Mammary epithelial cell (primary cell): ENCODE measurements around the gene NDFIP1.

Source experiments
- EZH2 ChIP-seq: IDR thresholded peaks from 2 replicates; pipeline ENCODE4 v1.6.1; 2012; ENCODE audit warnings: low read length, inconsistent platforms, borderline replicate concordance
- TF ChIP-seq, protein P1 (sequence below), 2 donors: IDR thresholded peaks in 1 of 2; conservative IDR thresholded peaks in 1 of 2; 2 replicates each; pipeline ENCODE4 v1.5.1; 2011 to 2012; ENCODE audit warnings: inconsistent platforms in 2 of 2, low read length in 2 of 2, mild to moderate bottlenecking in 2 of 2, control low read depth in 1 of 2, low read depth in 1 of 2; ENCODE audit not compliant: insufficient read depth in 1 of 2; ENCODE audit errors: extremely low read depth in 1 of 2

DNA sequence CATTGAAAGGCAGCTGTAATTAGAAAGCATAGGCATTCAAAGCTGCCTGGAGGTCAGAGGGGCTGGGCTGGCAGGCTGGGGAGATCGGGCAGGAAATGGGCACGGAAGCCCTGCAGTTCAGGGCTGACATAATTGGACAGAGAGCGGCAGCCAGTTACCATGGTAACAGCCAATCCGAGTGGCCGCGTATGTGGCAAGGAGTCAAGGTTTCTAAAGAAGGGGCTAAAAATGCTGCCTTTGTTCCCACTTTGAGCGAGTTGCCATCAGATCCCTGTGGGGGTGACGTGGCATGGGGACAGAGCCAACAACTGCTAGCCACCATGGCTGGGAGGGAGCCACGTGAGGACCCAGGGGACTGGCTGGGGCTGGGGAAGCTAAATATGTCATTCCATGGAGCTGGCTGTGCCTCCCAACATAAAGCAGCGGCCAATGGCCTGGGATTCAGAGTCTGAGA lies 44.7 kb upstream of the NDFIP1 start:
- TF ChIP-seq, protein P1, sequence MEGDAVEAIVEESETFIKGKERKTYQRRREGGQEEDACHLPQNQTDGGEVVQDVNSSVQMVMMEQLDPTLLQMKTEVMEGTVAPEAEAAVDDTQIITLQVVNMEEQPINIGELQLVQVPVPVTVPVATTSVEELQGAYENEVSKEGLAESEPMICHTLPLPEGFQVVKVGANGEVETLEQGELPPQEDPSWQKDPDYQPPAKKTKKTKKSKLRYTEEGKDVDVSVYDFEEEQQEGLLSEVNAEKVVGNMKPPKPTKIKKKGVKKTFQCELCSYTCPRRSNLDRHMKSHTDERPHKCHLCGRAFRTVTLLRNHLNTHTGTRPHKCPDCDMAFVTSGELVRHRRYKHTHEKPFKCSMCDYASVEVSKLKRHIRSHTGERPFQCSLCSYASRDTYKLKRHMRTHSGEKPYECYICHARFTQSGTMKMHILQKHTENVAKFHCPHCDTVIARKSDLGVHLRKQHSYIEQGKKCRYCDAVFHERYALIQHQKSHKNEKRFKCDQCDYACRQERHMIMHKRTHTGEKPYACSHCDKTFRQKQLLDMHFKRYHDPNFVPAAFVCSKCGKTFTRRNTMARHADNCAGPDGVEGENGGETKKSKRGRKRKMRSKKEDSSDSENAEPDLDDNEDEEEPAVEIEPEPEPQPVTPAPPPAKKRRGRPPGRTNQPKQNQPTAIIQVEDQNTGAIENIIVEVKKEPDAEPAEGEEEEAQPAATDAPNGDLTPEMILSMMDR (conservative IDR thresholded peaks at IDR 0.05 in 1 of 2, IDR thresholded peaks at IDR 0.05 in 1 of 2; ENCODE audit: extremely low read depth in 1 of 2, insufficient read depth in 1 of 2, low read depth in 1 of 2, low read length in 2 of 2): no peak
- no peak for TF ChIP-seq EZH2
